Muscle layer of duodenum (tissue), 2 donors: ENCODE results near the gene CCDC80.
"Not testable (repeated sequence)": the region's sequence is repeated elsewhere in the genome, so short reads cannot be mapped to it uniquely, and the experiment has no call there.

Experiments
- H3K27ac ChIP-seq: one replicate; pipeline ENCODE4 v1.7.0; 2013; ENCODE audit warnings: mild to moderate bottlenecking, low read length
- H3K27me3 ChIP-seq: one replicate; pipeline ENCODE4 v1.7.0; 2013; ENCODE audit warnings: low read depth, mild to moderate bottlenecking, control low read depth, low read length
- H3K36me3 ChIP-seq, 2 donors: one replicate each; pipeline ENCODE4 v1.7.0; 2013; ENCODE audit warnings: low read length in 2 of 2, control low read depth in 1 of 2, mild to moderate bottlenecking in 1 of 2; ENCODE audit not compliant: insufficient read depth in 2 of 2, control insufficient read depth in 1 of 2
- H3K4me1 ChIP-seq, 2 donors: one replicate each; pipeline ENCODE4 v1.7.0; 2013; ENCODE audit warnings: low read length in 2 of 2, mild to moderate bottlenecking in 2 of 2, control low read depth in 1 of 2, moderate library complexity in 1 of 2; ENCODE audit not compliant: insufficient read depth in 2 of 2, control insufficient read depth in 1 of 2
- H3K4me3 ChIP-seq, 2 donors: one replicate each; pipeline ENCODE4 v1.7.0; 2013; ENCODE audit warnings: low read length in 2 of 2, low read depth in 1 of 2, mild to moderate bottlenecking in 1 of 2
- H3K9me3 ChIP-seq, 2 donors: one replicate each; pipeline ENCODE4 v1.7.0; 2013; ENCODE audit warnings: low read length in 2 of 2, control low read depth in 1 of 2, mild to moderate bottlenecking in 1 of 2; ENCODE audit not compliant: control insufficient read depth in 1 of 2
- donor health status: healthy.

The CCDC80 gene

GRCh38 chr3:112582244-112582874 lies 58.6 kb downstream of the CCDC80 start:
- Histone ChIP-seq H3K9me3 (no peaks in the 10 kb centered on the region), H3K36me3 (peaks cover 35% of the 10 kb centered on the region in 2 donors), H3K27me3 (no peaks in the 10 kb centered on the region), H3K4me1 (peaks cover 0 to 4% of the 10 kb centered on the region in 2 donors), H3K4me3 (no peak overlapping the region), H3K27ac (no peak overlapping the region)

GRCh38 chr3:112579697-112580096 lies 61.2 kb downstream of the CCDC80 start:
- Histone ChIP-seq H3K27ac (no peak overlapping the region), H3K4me1 (peaks cover 0 to 4% of the 10 kb centered on the region in 2 donors), H3K9me3 (no peaks in the 10 kb centered on the region), H3K4me3 (no peak overlapping the region), H3K27me3 (no peaks in the 10 kb centered on the region), H3K36me3 (peaks cover 33 to 34% of the 10 kb centered on the region in 2 donors)

- Histone ChIP-seq H3K36me3 (peaks cover 28 to 30% of the 10 kb centered on the region in 2 donors), H3K9me3 (no peaks in the 10 kb centered on the region), H3K27ac (no peak overlapping the region), H3K4me3 (no peak overlapping the region), H3K4me1 (peaks cover 0 to 4% of the 10 kb centered on the region in 2 donors), H3K27me3 (no peaks in the 10 kb centered on the region)
Observed at GRCh38 chr3:112579232-112579631, 61.7 kb downstream of the CCDC80 start.

GRCh38 chr3:112572701-112573100 lies 68.2 kb downstream of the CCDC80 start:
- Histone ChIP-seq H3K36me3 (peaks cover 18 to 46% of the 10 kb centered on the region in 2 donors), H3K4me1 (no peaks in the 10 kb centered on the region), H3K27ac (no peak overlapping the region), H3K9me3 (no peaks in the 10 kb centered on the region), H3K27me3 (no peaks in the 10 kb centered on the region), H3K4me3 (no peak overlapping the region)

- Histone ChIP-seq H3K9me3 (no peaks in the 10 kb centered on the region), H3K4me1 (no peaks in the 10 kb centered on the region), H3K27ac (no peak overlapping the region), H3K27me3 (no peaks in the 10 kb centered on the region), H3K36me3 (peaks cover 18 to 40% of the 10 kb centered on the region in 2 donors), H3K4me3 (no peak overlapping the region)
Observed at GRCh38 chr3:112569265-112569664, 71.7 kb downstream of the CCDC80 start.

GRCh38 chr3:112568642-112569041 lies 72.3 kb downstream of the CCDC80 start:
- Histone ChIP-seq H3K4me1 (no peaks in the 10 kb centered on the region), H3K4me3 (no peak overlapping the region), H3K36me3 (peaks cover 18 to 34% of the 10 kb centered on the region in 2 donors), H3K9me3 (no peaks in the 10 kb centered on the region), H3K27ac (no peak overlapping the region), H3K27me3 (no peaks in the 10 kb centered on the region)

- no peak overlapping the region for H3K27ac ChIP-seq
Observed at GRCh38 chr3:112564940-112565305, 76.0 kb downstream of the CCDC80 start.

GRCh38 chr3:112564247-112564939 lies 76.5 kb downstream of the CCDC80 start:
- not testable (repeated sequence) for H3K27me3 ChIP-seq, H3K4me3 ChIP-seq, H3K9me3 ChIP-seq, H3K27ac ChIP-seq
- peaks cover 14 to 18% of the 10 kb centered on the region in 2 donors for H3K4me1 ChIP-seq
- H3K36me3 ChIP-seq, result peaks cover 0 to 16% of the 10 kb centered on the region in 2 donors

More at GRCh38 chr3:112564940-112565305, 76.0 kb downstream of the CCDC80 start:
- Histone ChIP-seq H3K4me1 (peaks cover 9 to 13% of the 10 kb centered on the region in 2 donors), H3K27me3 (no peaks in the 10 kb centered on the region), H3K36me3 (peaks cover 0 to 21% of the 10 kb centered on the region in 2 donors), H3K4me3 (no peak overlapping the region), H3K9me3 (no peaks in the 10 kb centered on the region)

- H3K36me3 ChIP-seq, result peaks cover 0 to 13% of the 10 kb centered on the region in 2 donors
- H3K27me3 ChIP-seq, result no peaks in the 10 kb centered on the region
- H3K9me3 ChIP-seq, result no peaks in the 10 kb centered on the region
- H3K27ac ChIP-seq, result peak within 1 kb of the TSS; percentile 96
- peaks cover 17 to 21% of the 10 kb centered on the region in 2 donors for H3K4me1 ChIP-seq
- peak within 1 kb of the TSS; percentile 76 to 95 for H3K4me3 ChIP-seq
Observed at GRCh38 chr3:112561734-112562529, 79.0 kb downstream of the CCDC80 start, which contains the start of the genes ATG3 and SLC35A5. Gene ATG3, minus strand, starts transcription at chr3:112561962. Its CDS starts 434 bp downstream, at chr3:112561528. Gene SLC35A5, plus strand, starts transcription at chr3:112562045. Its CDS starts 1,359 bp downstream, at chr3:112563404.

GRCh38 chr3:112561484-112561733 lies 79.5 kb downstream of the CCDC80 start:
- Histone ChIP-seq H3K36me3 (peaks cover 0 to 13% of the 10 kb centered on the region in 2 donors), H3K4me3 (peak overlapping the region; percentile 76 to 95), H3K27ac (peak overlapping the region; percentile 96), H3K9me3 (no peaks in the 10 kb centered on the region), H3K27me3 (no peaks in the 10 kb centered on the region), H3K4me1 (peaks cover 17 to 21% of the 10 kb centered on the region in 2 donors)
